HG03103 (cell line): ENCODE measurements around the gene MAF.

ENCODE experiments used
- ATAC-seq: cut with Tn5 transposase; IDR thresholded peaks from one replicate; pipeline ENCODE4 v1.9.1; 2021; ENCODE audit warnings: low read depth; ENCODE audit not compliant: unreplicated experiment

Gene MAF

DNA sequence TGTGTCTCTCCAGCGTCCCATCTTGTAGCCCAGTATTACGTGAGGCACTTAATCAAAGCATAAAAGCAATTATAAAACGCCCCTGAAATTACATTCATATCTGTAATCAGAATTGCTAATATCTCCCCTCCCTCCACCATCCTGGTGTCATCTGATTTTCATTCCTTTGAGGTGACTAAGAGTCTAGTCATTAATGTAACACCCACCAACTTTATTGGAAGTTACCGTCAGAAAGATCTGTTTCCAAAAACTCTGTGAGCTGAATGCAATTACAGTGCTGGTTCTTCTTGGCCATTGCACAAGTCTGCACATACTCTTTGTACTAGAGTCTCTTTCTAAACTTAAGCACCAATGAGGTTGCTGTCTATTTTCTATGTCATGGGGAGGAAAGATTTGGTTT lies 12.5 kb upstream of the MAF start:
- no peak for ATAC-seq

DNA sequence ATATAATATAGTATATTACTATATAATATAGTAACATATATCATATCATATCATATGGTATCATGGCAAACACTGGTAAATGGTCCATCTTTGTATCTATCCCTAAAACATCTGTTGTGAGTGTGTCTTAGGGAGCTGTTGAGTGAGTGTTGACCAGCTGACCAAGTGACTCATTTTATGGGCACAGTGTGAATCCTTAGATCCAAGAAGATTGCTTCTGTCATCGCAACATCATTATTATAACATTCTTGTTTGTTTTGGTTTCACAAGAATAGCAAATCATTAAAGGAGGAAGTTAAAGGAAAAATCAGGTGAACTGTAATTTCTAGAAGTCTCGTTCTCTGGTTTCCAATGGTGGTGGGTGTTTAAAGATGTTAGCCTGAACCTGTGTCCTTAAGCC lies 11.7 kb upstream of the MAF start:
- no peak for ATAC-seq

DNA sequence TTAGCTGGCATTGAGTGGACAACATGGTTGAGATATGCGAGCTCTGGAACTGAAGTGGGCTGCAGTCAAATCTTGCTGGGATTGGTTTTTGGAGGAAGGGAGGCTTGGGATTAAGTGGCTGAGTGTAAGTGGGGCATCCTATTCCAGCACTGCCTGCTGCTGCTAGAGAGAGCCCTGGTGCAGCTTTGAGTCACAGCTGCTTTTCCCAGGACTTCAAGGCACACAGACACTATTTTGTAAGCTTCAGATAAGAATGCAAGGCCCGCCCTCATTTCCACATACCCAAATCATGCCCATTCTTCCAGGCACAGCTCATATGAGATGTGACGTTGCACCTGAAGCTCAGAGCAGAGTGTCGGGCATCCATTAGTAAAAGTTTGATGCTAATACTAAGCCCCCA lies 10.2 kb upstream of the MAF start:
- no peak for ATAC-seq

DNA sequence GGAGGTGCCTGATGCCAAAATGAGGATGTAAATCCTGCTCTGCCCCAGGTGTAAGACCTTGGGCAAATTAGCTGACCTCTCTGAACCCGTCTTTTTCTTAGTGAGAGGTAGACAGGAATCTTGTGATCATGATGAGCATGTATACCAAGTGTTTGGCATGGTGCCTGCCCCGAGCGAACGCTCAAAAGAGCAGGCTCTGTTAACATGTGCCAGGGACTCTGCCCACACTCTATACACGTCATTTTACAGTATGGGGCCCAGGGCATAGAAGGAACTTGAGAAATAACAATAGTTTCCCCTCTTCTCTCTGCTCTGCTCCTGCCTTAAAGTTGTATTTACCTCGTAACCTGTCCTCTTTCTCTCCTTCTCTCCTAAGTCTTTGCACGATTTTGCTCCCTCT lies 9.3 kb upstream of the MAF start:
- no peak for ATAC-seq

DNA sequence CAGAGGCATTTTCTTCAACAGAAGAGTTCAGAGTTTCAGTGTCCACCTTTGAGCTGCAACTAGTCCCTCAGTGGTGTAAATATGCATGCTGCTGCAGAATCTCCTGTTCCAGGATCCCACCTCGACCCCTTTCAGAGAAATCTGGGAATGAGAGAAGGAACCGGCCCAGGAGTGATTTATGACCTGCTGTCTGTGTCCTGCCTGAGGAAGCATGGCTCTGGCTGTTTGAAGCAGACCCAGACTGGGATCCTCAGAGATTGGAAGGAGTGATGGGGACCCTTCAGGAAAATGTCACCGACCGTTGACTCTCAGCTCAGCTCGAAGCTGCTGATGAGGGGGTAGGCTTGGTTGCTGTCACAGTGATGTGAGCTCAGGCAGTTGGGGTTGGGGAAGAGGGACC lies 8.4 kb upstream of the MAF start:
- ATAC-seq, result no peak

DNA sequence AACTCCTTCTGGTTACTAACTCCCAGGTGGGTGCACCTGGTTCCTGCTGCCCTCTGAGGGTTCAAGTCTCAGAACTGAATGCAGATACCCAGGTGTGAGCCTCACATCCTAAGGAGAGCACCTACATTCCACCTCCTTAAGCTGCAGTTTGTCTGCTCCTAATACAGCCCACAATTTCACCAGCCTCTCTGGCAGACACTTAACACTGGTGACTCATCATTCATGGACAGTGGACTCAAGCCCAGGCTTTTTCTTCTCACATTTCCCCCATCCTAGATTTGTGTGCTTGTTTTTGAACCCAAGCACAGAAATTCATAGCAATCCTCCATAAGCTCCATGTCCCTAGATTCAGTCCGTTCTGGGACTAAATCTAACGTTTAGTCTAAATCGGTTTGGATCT lies 7.0 kb upstream of the MAF start:
- ATAC-seq, result no peak

DNA sequence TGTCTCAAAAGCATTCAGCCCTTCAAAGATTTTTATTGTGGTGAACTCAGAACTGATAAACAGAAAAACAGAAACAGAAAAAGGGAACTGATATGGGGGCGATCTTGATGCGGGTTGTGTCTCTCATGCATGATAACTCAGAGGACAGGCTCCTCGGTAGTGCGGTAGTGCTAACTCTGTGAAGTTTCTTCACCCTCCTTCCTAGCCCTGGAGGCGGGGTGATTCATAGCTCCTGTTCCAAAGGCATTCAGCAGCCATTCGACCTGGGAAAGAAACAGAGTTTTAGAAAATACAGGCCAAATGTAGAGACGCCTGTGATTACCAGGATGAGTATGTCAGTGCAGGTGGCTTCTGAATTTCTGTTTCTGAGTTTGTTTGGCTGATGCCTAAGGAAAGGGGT lies 5.5 kb upstream of the MAF start:
- ATAC-seq, result peak; percentile 73

DNA sequence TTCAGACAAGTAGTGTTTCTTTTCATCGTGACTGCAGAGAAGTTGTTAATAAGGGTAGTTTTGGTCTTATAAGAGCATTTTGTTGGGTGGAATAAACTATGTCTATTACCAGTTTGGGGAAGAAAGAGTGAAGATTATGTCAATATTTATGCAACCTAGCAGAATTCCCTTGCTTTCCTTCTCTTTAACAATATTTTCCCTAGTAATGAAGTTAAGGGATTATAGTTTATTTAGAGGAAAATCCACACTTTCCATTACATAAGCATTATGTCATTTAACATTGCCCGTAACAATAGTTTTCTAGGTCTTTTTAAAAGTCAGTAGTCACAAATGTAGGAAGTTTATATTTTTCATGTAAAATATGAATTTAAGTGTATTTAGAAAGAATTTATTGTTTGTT lies 2.5 kb upstream of the MAF start:
- no peak for ATAC-seq

DNA sequence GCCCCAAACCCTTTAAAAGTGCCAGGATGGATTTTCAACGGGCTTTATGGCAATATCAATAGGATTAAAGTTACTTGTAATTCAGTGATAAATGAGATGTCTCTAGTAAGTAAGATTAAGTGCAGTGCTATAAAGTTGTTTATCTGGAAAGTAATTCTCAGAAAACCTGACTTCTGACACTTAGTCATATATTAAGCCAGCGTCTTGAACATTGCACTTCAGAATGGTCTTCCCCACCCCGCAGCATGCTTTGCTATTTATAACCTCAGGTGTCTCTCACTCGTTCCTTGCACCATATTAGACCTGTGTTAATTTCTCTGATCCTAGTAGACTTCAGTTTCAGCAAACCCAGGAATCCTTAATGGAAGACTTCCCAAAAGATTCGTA lies 2.1 kb upstream of the MAF start:
- no peak for ATAC-seq

DNA sequence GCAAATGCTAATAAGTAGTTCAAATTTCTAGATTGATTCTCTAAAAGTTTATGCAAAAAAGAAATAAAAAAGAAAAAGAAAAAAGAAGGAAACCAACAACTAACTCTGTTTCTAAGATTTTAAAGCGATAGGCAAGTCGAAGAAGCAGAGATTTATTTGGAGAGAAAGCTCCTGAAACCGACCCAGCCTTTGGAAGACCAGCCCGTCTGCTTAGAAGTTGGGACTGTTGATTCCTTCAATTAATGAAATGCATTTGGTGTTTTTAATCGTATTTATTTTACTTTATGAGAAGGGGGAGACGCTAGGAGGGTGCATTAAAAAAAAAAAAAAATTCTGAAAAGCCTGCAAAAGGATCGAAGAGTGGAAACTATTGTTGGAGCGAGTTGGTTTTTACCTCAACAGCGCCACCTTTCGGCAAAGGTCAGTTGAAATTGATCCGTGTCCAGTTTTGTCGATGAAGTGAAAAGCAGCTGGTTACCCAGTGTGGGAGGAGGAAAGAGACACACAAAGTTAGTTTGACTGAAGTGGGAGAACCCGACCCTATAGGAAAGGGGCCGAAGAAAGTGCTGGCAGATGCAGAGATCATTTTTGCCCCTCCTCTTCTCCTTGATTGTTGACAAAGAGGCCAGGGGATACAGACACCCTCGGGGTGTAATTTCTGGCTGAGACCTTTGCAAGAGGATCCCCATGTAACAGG lies 1.5 kb upstream of the MAF start:
- ATAC-seq, result no peak

DNA sequence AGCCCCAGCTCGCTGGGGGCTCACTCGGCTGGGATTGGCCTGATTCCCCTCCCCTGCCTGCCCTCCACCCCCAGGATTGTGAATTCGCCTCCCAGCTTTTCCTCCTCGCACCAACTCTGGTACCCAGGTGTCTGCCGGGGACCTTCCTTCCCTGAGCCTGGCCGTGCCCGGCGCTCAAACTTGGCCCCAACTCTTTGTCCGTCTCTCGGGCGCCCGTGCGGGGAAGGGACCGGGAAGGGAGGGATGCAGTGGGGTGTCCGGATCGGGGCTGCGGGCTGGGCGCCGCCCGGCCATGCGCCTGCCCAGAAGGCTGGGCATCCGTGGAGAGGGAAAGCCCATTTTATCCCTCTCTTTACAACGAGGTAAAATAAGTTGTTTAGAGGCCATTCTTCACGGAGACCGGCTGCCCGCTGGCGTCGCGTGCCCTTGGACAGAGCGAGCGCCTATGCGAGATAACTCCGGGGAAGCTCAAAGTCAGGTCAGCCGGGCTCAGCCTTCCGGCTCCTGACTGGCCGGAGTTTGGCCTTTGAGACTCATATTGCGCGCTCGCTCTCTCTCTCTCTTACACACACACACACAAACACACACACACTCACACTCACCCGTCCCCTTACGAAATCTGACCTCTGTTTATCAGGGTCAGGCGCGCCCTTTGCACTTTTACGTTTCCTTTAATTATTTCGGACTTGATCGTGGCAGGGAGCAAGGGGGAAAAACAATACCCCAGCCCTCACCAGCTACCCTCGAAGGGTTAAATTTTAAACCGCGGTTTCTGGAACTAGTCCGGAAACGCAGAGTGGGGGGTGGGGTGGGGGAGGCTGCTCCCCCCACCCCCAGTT lies 774 bp upstream of the MAF start:
- no peak for ATAC-seq

DNA sequence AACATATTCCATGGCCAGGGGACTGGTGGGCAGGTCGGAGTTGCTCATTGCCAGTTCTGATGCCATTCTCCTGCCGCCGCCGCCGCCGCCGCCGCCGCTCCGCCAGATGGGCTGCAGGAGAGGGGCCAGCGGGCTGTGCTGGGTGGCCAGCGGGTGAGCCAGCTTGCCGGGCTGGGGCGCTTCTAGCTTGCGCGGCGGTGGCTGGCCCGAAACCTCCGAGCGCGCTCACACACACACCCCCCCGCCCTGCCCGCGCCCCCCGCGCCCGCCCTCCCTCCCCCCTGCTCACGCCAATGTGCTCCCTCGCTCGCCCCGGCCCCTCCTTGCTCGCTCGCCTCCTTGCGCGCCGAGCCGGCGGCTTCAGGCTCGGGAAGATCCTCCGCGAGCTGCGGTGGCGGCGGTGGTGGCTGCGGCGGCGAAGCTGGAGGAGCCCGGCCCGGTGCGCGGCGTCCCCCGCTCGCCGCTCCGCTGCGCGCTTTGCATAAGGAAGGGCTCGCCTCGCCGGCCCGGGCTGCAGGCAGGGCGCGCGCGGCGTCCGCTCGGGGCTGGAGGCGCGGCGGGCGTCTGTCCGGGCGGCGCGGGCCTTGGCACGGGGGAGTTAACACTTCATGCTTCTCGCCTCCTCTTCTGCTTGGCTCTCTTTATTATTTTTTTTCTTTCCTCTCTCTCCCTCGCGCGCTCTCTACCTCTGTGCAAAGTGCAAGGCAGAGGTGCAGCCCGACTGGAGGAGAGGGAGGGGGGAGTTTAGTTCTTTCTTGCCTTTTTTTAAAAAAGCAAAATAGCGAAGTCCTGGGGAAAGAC lies 500 bp downstream of the MAF start:
- ATAC-seq, result no peak

DNA sequence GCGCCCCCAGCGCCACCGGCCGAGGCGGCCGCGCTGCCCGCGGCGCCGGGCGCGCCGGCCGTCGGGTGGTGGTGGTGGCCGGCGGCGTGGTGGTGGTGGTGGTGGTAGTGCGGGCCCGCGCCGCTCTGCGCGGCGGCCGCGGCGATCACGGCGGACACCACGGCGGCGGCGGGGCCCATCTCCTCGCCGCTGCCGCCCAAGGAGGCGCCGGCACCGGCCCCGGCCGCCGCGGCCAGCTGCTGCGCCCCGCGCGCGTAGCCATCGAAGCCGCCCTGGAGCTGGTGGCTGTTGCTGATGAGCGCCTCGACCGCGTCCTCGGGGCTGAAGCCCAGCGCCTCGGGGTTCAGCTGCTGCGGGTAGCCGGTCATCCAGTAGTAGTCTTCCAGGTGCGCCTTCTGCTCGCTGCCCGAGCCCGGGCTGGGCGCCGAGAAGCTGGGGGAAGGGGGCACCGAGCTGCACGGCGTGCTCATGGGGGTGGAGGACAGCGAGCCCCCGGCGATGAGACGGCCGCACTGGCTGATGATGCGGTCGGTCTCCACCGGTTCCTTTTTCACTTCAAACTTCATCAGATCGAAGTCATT lies 1.2 kb downstream of the MAF start:
- no peak for ATAC-seq

DNA sequence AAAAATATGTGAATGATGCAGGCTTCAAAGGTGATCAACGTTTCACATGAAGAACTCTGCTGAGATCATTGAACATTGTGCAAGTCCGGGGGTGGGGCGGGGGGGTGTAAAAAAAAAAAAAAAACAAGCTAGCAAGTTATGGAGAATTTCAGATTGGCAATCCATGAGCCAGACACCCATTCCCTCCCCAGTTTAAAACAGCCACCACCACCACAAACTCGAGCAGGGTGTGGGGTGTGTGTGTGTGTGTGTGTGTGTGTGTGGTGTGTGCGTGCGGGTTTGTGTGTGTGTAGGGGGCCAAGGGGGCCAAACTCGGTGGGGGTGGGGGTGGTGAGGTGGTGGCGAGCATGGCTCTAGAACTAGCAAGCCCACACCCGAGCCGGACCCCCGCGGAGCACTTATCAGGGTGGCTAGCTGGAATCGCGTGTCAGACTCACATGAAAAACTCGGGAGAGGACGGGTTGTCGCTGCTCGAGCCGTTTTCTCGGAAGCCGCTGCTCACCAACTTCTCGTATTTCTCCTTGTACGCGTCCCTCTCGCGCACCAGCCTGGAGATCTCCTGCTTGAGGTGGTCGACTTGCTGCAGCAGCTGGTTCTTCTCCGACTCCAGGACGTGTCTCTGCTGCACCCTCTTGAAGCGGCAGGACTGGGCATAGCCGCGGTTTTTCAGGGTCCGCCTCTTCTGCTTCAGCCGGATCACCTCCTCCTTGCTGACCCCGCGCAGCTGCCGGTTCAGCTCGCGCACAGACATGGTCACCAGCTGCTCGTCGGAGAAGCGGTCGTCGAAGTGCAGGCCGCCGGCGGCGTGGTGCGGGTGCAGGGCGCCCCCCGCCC lies 2.0 kb downstream of the MAF start:
- no peak for ATAC-seq

DNA sequence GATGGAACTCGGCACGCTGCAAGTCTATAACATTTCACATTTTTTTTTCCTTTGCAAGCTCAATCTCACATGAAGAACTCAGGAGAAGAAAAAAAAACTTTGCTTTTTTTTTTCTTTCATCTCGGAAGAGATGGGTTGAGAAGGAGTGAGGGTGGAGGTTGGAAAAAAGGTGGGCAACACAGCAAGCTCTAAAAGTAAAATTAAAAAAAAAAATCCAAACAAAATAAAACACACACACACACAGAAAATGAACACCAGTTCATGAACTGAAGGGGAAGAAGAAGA lies 2.5 kb downstream of the MAF start:
- ATAC-seq, result no peak

DNA sequence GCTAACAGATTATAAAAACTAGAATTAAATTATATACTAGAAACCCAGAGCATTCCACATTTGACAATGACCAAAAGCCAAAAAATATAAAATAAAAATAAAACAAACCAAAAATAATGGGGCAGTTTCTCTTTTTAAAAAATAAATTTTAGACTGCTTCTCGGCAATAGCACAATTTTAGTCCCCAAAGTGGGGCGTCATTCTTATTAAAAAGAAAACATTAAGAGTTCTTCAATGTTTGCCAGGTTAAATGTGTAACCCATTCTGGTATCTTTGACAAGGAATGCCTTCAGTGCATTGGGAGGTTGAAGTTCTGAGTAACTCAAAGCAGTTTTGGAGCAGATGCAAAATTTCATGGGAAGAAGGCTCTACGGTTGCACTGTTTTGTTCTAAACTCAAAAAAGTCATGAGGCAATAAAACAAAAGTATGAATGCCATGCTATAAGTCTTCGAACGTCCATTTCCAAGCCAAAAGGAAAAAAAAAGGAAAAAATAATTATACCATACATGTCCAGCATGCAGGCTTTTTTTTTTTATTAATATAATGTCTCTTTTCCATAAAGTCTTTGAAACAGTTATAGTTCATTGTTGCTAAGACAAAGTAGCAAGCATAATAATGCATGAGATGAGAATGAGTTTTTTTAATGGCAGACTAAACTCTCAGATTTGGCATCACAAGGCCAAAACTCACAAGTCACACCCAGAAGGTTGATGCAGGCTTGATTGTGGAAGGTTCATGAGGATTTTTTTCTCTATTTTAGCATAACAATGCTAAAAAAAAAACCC lies 3.1 kb downstream of the MAF start:
- no peak for ATAC-seq

DNA sequence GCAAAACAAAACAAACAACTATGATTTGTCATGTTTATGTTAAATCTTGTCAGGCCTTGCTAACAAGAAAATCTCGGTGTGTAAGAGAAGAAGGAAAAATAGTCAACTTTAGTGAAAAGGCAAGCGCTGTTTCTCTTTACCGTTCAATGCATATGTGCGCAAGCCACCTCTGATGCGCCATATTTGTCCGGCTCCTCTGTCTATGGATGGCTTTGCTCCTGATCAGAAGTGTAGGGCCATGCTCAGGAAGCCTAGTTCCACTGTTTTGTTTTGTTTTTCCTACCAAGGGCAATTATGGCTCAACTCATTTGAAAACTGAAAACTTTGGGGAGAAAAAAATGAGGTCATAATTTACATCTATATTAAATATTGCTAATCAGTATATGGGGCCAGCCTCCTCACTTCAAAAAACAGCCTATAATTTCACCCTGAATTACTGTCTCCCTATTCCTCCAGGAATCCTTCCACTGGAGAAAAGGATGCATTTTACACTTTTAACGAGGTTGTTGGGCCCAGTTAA lies 4.5 kb downstream of the MAF start:
- ATAC-seq, result no peak

DNA sequence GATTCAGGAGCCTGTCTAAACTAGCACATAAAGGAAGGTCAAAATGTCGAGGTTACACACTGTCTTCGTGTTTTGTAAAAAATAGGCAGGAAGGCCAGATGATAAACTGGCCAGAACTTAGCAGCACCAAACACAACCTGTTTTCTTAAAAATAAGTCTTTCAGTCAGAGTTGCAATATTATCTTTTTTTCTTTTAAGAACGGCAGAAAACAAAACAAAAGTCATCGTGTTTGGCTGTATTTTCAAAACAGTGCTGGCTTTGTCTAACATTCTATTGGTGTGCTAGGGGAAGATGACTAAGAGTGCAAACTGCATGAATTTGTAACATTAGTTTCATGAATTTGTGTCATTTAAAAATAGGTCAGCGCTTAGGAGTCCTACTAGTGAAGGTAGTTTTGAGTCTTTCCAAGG lies 5.3 kb downstream of the MAF start:
- ATAC-seq, result no peak

DNA sequence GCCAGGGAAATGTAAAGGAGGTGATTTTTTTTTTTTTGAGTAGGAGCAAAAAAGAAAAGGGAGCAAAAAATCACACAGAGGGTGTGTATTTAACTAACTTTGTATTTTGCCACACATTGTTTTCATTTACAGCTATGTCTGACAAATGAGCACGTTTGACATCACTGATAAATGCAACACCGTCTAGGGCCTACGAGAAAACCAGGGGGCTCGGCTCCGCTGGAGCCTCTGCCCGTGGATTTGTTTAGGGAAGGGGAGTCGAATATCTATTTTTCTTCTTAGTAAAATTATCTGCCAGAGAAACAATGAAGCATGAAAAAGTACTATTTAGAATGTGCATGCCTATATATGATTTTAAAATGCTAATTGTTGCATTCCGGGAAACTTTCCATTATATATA lies 6.8 kb downstream of the MAF start:
- ATAC-seq, result no peak
